ENCODE measurements around the gene PPP4R3B. TPM values are rescaled to one million over a fixed set of nuclear protein-coding genes. Genes with fewer than 3 reads are reported as not detected.

PPP4R3B gene
- total RNA-seq, 1 experiment from 2014 or later = 40.8 TPM

DNA sequence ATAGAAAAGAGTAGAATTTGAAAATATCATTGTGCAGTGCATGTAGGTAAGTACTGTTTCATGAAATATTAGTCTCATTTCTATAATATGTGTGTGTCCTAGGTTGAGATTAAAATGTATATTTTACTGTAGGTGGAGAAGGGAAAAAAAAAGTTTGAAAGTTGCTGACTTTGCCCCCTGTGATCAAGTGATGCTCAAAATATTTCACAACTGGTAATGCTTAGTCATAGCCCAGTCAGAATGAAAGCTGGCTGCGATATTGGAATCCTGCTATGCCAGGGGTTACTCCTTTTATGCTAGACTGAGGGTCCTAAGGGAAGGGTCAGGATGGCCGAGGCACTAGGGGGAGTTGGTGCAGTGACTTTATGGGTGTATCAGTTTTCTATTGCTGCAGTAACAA lies 117.4 kb downstream of the PPP4R3B start (continued):
- TF ChIP-seq, protein P1, sequence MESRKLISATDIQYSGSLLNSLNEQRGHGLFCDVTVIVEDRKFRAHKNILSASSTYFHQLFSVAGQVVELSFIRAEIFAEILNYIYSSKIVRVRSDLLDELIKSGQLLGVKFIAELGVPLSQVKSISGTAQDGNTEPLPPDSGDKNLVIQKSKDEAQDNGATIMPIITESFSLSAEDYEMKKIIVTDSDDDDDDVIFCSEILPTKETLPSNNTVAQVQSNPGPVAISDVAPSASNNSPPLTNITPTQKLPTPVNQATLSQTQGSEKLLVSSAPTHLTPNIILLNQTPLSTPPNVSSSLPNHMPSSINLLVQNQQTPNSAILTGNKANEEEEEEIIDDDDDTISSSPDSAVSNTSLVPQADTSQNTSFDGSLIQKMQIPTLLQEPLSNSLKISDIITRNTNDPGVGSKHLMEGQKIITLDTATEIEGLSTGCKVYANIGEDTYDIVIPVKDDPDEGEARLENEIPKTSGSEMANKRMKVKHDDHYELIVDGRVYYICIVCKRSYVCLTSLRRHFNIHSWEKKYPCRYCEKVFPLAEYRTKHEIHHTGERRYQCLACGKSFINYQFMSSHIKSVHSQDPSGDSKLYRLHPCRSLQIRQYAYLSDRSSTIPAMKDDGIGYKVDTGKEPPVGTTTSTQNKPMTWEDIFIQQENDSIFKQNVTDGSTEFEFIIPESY (IDR thresholded peaks at IDR 0.05; ENCODE audit: extremely low read depth, insufficient replicate concordance, low read length) = no peak
- TF ChIP-seq, protein P2, sequence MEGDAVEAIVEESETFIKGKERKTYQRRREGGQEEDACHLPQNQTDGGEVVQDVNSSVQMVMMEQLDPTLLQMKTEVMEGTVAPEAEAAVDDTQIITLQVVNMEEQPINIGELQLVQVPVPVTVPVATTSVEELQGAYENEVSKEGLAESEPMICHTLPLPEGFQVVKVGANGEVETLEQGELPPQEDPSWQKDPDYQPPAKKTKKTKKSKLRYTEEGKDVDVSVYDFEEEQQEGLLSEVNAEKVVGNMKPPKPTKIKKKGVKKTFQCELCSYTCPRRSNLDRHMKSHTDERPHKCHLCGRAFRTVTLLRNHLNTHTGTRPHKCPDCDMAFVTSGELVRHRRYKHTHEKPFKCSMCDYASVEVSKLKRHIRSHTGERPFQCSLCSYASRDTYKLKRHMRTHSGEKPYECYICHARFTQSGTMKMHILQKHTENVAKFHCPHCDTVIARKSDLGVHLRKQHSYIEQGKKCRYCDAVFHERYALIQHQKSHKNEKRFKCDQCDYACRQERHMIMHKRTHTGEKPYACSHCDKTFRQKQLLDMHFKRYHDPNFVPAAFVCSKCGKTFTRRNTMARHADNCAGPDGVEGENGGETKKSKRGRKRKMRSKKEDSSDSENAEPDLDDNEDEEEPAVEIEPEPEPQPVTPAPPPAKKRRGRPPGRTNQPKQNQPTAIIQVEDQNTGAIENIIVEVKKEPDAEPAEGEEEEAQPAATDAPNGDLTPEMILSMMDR (IDR thresholded peaks at IDR 0.05 in 2 of 3, conservative IDR thresholded peaks at IDR 0.05 in 1 of 3; ENCODE audit: borderline replicate concordance in 1 of 3, insufficient read depth in 1 of 3, low read depth in 2 of 3, low read length in 2 of 3) = no peak
- TF ChIP-seq TCF7L2 (IDR thresholded peaks at IDR 0.05; ENCODE audit: borderline replicate concordance, extremely low read depth, insufficient read depth, insufficient read length) = no peak

DNA sequence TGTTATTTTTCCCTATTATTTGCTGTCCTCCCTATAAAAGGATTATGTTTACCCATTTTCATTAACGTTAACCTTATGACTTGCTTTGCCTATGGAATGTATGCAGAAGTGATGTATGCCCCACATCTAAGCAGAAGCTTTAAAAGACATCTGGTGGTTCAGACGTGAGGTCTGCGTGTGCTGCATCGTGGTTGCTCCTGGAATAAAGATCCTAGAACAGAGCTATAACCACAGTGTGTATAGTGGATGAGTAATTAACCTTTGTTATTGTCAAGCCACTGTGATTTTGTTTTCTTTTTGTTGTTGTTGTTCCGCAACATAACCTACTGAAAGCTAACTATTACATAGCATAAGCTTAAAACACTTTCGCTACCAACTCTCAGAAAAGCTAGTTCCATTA lies 118.8 kb downstream of the PPP4R3B start:
- POLR2A ChIA-PET = no interaction called here
- H3K4me3 ChIP-seq (replicated peaks in 1 of 2; ENCODE audit: low read depth in 1 of 2, low read length in 2 of 2) = no peak overlapping the region

More for the DNA sequence above, 118.8 kb downstream of the PPP4R3B start:
- DNase-seq (ENCODE audit: low read depth, low spot score) (no peak), ATAC-seq (no peak)
- Histone ChIP-seq H3K4me2 (ENCODE audit: low read length) (no peak overlapping the region), H4K20me1 (ENCODE audit: insufficient read depth) (no peaks in the 10 kb centered on the region), H3K36me3 (ENCODE audit: control insufficient read depth in 1 of 2, insufficient read depth in 2 of 2, low read length in 2 of 2) (no peaks in the 10 kb centered on the region), H3K9ac (ENCODE audit: low read length) (no peak overlapping the region), H3K79me2 (ENCODE audit: insufficient read depth, low read length) (no peaks in the 10 kb centered on the region), H3K27me3 (ENCODE audit: insufficient read depth, low read length) (no peaks in the 10 kb centered on the region), H3K4me1 (ENCODE audit: control insufficient read depth in 1 of 2, insufficient read depth in 2 of 2, low read length in 2 of 2) (peaks cover 0 to 11% of the 10 kb centered on the region in 2 experiments; a peak in 2 of 4 replicates), H2AFZ (ENCODE audit: low read depth, low read length, poor library complexity, severe bottlenecking) (no peak overlapping the region), H3K9me2 (ENCODE audit: insufficient read depth) (no peaks in the 10 kb centered on the region), H3K27ac (ENCODE audit: low read depth, low read length) (no peak overlapping the region), H3K9me3 (ENCODE audit: control insufficient read depth in 1 of 2, insufficient read depth in 1 of 2, low read depth in 1 of 2, low read length in 2 of 2) (no peaks in the 10 kb centered on the region)
- ChIA-PET CTCF (no interaction called here), RAD21 (ENCODE audit: low non-redundant PET in 1 of 2, low total read pairs in 2 of 2, uncharacterized antibody in 2 of 2, unreplicated experiment in 2 of 2) (no interaction called here)
- intact Hi-C loops (cut with micrococcal nuclease) = no loop called here
- no TSS peak for BruUV-seq (replicated peaks)
- TF ChIP-seq RAD21 (IDR thresholded peaks at IDR 0.05; ENCODE audit: low read depth) (no peak), SP1 (IDR thresholded peaks at IDR 0.05; ENCODE audit: low read depth) (no peak), POLR2A (IDR thresholded peaks at IDR 0.05; ENCODE audit: borderline replicate concordance, extremely low read depth, insufficient read depth, insufficient read length) (no peak)
- TF ChIP-seq, protein P2 (IDR thresholded peaks at IDR 0.05 in 2 of 3, conservative IDR thresholded peaks at IDR 0.05 in 1 of 3; ENCODE audit: borderline replicate concordance in 1 of 3, insufficient read depth in 1 of 3, low read depth in 2 of 3, low read length in 2 of 3) = no peak

Other genes starting within 250 kb of the PPP4R3B start
- gene CCDC88A, start 197.8 kb downstream of the PPP4R3B start, total RNA-seq (2021; ENCODE audit: unreplicated experiment) = 27.2 TPM
- 34.9 TPM for gene CFAP36, start 97.9 kb downstream of the PPP4R3B start, total RNA-seq (2021; ENCODE audit: unreplicated experiment)
- 31.7 TPM for gene PNPT1, start 76.2 kb upstream of the PPP4R3B start, total RNA-seq (2021; ENCODE audit: unreplicated experiment)

Data from HCT116 (cell line).